Activated naive CD8-positive, alpha-beta T cell treated with anti-CD3 and anti-CD28 coated beads, Interleukin-2, amount 50 U/mL, for 16 hours (primary cell): ENCODE measurements around the gene TMEM114.

Experiments
- DNase-seq: peaks from one replicate; pipeline ENCODE4 v3.0.0-alpha.2; 2020; ENCODE audit warnings: low read depth, low spot score

TMEM114 gene

GRCh38 chr16:8589900-8590688 lies at the start of gene TMEM114:
Gene TMEM114, minus strand, starts transcription at chr16:8590511. Its CDS starts 673 bp downstream, at chr16:8589838.
- DNase-seq: no peak

GRCh38 chr16:8639694-8640093 lies 49.4 kb upstream of the TMEM114 start:
- no peak for DNase-seq

GRCh38 chr16:8634991-8635736 lies 44.9 kb upstream of the TMEM114 start:
- DNase-seq: no peak

GRCh38 chr16:8632675-8633182 lies 42.4 kb upstream of the TMEM114 start:
- DNase-seq: no peak

GRCh38 chr16:8631818-8632465 lies 41.6 kb upstream of the TMEM114 start:
- DNase-seq: no peak

- no peak for DNase-seq
Observed at GRCh38 chr16:8631373-8631772, 41.1 kb upstream of the TMEM114 start.

- DNase-seq: no peak
Observed at GRCh38 chr16:8630255-8630953, 40.1 kb upstream of the TMEM114 start.

GRCh38 chr16:8628981-8629725 lies 38.8 kb upstream of the TMEM114 start:
- no peak for DNase-seq

- no peak for DNase-seq
Observed at GRCh38 chr16:8627456-8627855, 37.1 kb upstream of the TMEM114 start.

GRCh38 chr16:8626946-8627345 lies 36.6 kb upstream of the TMEM114 start:
- no peak for DNase-seq

- no peak for DNase-seq
Observed at GRCh38 chr16:8625491-8626087, 35.3 kb upstream of the TMEM114 start.

GRCh38 chr16:8623634-8624033 lies 33.3 kb upstream of the TMEM114 start:
- DNase-seq: no peak

GRCh38 chr16:8622315-8622656 lies 32.0 kb upstream of the TMEM114 start:
- DNase-seq: no peak

- DNase-seq: peak; percentile 86
Observed at GRCh38 chr16:8621572-8622314, 31.4 kb upstream of the TMEM114 start, which contains the start of gene METTL22. Gene METTL22, plus strand, starts transcription at chr16:8621698. Its CDS starts 3,968 bp downstream, at chr16:8625666.

GRCh38 chr16:8621222-8621571 lies 30.9 kb upstream of the TMEM114 start:
- DNase-seq: no peak

GRCh38 chr16:8620535-8620934 lies 30.2 kb upstream of the TMEM114 start:
- no peak for DNase-seq

- no peak for DNase-seq
Observed at GRCh38 chr16:8619671-8620370, 29.5 kb upstream of the TMEM114 start.

- DNase-seq: no peak
Observed at GRCh38 chr16:8614435-8615029, 24.2 kb upstream of the TMEM114 start.
